ENCODE measurements around the gene ABCD4.

The ABCD4 gene

GRCh38 chr14:74246542-74246941 is 56.2 kb downstream of the ABCD4 start:
- Histone ChIP-seq H3K4me3 (ENCODE audit: insufficient read depth, low read length, poor library complexity, severe bottlenecking) (no peak overlapping the region), H3K9me2 (replicated peaks; ENCODE audit: insufficient read depth, low read length) (no peaks in the 10 kb centered on the region), H4K20me1 (ENCODE audit: low read depth, low read length) (no peaks in the 10 kb centered on the region), H3K4me2 (ENCODE audit: low read depth, low read length, poor library complexity, severe bottlenecking) (no peak overlapping the region), H3K79me2 (ENCODE audit: insufficient read depth, low read length) (no peaks in the 10 kb centered on the region), H3F3A (ENCODE audit: insufficient read depth) (no peaks in the 10 kb centered on the region), H3K27ac (ENCODE audit: low read depth, low read length) (no peak overlapping the region), H3K9me3 (ENCODE audit: insufficient read depth, low read length) (no peaks in the 10 kb centered on the region), H3K9ac (ENCODE audit: low read length) (no peak overlapping the region), H3K36me3 (ENCODE audit: low read length) (no peaks in the 10 kb centered on the region), H2AFZ (ENCODE audit: low read depth, low read length, severe bottlenecking) (no peak overlapping the region), H3K27me3 (ENCODE audit: low read length) (no peaks in the 10 kb centered on the region)
- no peak for TF ChIP-seq EZH2phosphoT487 (conservative IDR thresholded peaks at IDR 0.05; ENCODE audit: low read length)
- no peak for TF ChIP-seq CTCF (IDR thresholded peaks at IDR 0.05; ENCODE audit: insufficient read depth, low read length, poor library complexity, severe bottlenecking)

GRCh38 chr14:74245292-74245691 is 57.4 kb downstream of the ABCD4 start:
- no peaks in the 10 kb centered on the region for H3K36me3 ChIP-seq (ENCODE audit: low read length)
- no peak overlapping the region for H3K4me2 ChIP-seq (ENCODE audit: low read depth, low read length, poor library complexity, severe bottlenecking)
- H3K4me3 ChIP-seq (ENCODE audit: insufficient read depth, low read length, poor library complexity, severe bottlenecking) = no peak overlapping the region
- H3K27me3 ChIP-seq (ENCODE audit: low read length) = no peaks in the 10 kb centered on the region
- H3K9me3 ChIP-seq (ENCODE audit: insufficient read depth, low read length) = no peaks in the 10 kb centered on the region
- H3K9ac ChIP-seq (ENCODE audit: low read length) = no peak overlapping the region
- H3F3A ChIP-seq (ENCODE audit: insufficient read depth) = no peaks in the 10 kb centered on the region
- no peak overlapping the region for H3K27ac ChIP-seq (ENCODE audit: low read depth, low read length)
- no peak overlapping the region for H2AFZ ChIP-seq (ENCODE audit: low read depth, low read length, severe bottlenecking)
- no peak for TF ChIP-seq CTCF (IDR thresholded peaks at IDR 0.05; ENCODE audit: insufficient read depth, low read length, poor library complexity, severe bottlenecking)
- no peak for TF ChIP-seq EZH2phosphoT487 (conservative IDR thresholded peaks at IDR 0.05; ENCODE audit: low read length)
- no peaks in the 10 kb centered on the region for H3K79me2 ChIP-seq (ENCODE audit: insufficient read depth, low read length)
- H3K9me2 ChIP-seq (replicated peaks; ENCODE audit: insufficient read depth, low read length) = no peaks in the 10 kb centered on the region
- no peaks in the 10 kb centered on the region for H4K20me1 ChIP-seq (ENCODE audit: low read depth, low read length)

GRCh38 chr14:74244115-74244514 is 58.6 kb downstream of the ABCD4 start:
- H3K27ac ChIP-seq (ENCODE audit: low read depth, low read length) = no peak overlapping the region

More at GRCh38 chr14:74244115-74244514, 58.6 kb downstream of the ABCD4 start:
- Histone ChIP-seq H3K36me3 (ENCODE audit: low read length) (no peaks in the 10 kb centered on the region), H3K79me2 (ENCODE audit: insufficient read depth, low read length) (no peaks in the 10 kb centered on the region), H3F3A (ENCODE audit: insufficient read depth) (no peaks in the 10 kb centered on the region), H4K20me1 (ENCODE audit: low read depth, low read length) (no peaks in the 10 kb centered on the region), H3K9me3 (ENCODE audit: insufficient read depth, low read length) (no peaks in the 10 kb centered on the region), H3K9ac (ENCODE audit: low read length) (no peak overlapping the region), H3K4me3 (ENCODE audit: insufficient read depth, low read length, poor library complexity, severe bottlenecking) (no peak overlapping the region), H3K4me2 (ENCODE audit: low read depth, low read length, poor library complexity, severe bottlenecking) (no peak overlapping the region), H3K27me3 (ENCODE audit: low read length) (no peaks in the 10 kb centered on the region), H3K9me2 (replicated peaks; ENCODE audit: insufficient read depth, low read length) (no peaks in the 10 kb centered on the region), H2AFZ (ENCODE audit: low read depth, low read length, severe bottlenecking) (no peak overlapping the region)
- TF ChIP-seq EZH2phosphoT487 (conservative IDR thresholded peaks at IDR 0.05; ENCODE audit: low read length) (no peak), CTCF (IDR thresholded peaks at IDR 0.05; ENCODE audit: insufficient read depth, low read length, poor library complexity, severe bottlenecking) (no peak)
